Fibroblast of villous mesenchyme (primary cell): ENCODE results near the gene RNF208. TPM values are rescaled to one million over a fixed set of nuclear protein-coding genes. Genes with fewer than 3 reads are reported as not detected.

Experiments used
- DNase-seq: peaks from one replicate; pipeline ENCODE4 v3.0.0-alpha.2; 2010; ENCODE audit warnings: low read depth
- H3K4me3 ChIP-seq: 2 replicates; pipeline ENCODE4 v1.5.1; 2011; ENCODE audit warnings: low read depth, mild to moderate bottlenecking, low read length
- total RNA-seq: library from RNA; depleted of rRNA; stranded (reverse); fragments of >200 nt; gene quantifications from 2 replicates; pipeline ENCODE4 v1.2.3, GENCODE V29; 2012
- TF ChIP-seq, protein P1 (sequence below): IDR thresholded peaks from 2 replicates; pipeline ENCODE4 v1.5.1; 2012; ENCODE audit warnings: low read depth, mild to moderate bottlenecking, low read length; ENCODE audit not compliant: insufficient read depth

Gene RNF208
- total RNA-seq, 1 donor: under 0.01 TPM

DNA sequence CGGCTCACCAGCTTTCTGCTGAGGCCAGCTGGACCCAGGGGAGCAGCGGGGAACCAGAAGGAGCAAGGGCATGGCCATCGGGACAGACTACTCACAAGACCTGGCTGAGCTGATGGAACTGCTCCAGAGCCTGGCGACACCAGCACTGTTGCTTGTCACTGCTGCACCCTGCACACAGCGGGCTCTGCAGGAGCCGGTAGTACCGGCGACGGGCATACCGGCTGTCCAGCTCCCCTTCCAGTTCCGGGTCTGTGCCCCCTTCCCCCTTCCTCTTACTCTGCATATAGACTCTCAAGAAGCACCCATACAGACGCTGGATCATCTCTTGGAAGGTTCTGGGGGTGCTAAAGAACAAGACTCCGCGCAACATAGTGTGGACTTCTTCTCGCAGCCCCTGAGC lies 34.7 kb downstream of the RNF208 start:
- TF ChIP-seq, protein P1, sequence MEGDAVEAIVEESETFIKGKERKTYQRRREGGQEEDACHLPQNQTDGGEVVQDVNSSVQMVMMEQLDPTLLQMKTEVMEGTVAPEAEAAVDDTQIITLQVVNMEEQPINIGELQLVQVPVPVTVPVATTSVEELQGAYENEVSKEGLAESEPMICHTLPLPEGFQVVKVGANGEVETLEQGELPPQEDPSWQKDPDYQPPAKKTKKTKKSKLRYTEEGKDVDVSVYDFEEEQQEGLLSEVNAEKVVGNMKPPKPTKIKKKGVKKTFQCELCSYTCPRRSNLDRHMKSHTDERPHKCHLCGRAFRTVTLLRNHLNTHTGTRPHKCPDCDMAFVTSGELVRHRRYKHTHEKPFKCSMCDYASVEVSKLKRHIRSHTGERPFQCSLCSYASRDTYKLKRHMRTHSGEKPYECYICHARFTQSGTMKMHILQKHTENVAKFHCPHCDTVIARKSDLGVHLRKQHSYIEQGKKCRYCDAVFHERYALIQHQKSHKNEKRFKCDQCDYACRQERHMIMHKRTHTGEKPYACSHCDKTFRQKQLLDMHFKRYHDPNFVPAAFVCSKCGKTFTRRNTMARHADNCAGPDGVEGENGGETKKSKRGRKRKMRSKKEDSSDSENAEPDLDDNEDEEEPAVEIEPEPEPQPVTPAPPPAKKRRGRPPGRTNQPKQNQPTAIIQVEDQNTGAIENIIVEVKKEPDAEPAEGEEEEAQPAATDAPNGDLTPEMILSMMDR: no peak
- DNase-seq: no peak

DNA sequence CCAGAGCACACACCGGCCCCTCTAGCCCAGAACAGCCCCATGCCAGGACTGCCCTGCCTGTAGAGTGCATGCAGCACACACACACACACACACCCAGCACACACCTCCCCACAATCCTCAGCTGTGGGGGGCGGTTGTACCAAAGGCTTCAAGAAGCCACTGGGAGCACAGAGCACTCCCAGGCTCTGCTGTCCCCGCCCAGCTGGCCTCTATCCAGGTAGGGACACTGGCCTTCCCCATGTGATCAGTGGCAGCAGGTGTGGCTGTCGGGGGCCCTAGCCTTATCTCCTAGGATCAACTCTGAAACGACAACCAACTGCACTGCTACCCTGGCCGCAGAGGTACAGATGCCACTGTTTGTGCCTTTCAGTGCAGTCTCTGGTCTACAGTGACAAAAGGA lies 35.7 kb downstream of the RNF208 start:
- no peak overlapping the region for H3K4me3 ChIP-seq
- no peak for DNase-seq
- TF ChIP-seq, protein P1: no peak

More for the DNA sequence above, 34.7 kb downstream of the RNF208 start:
- H3K4me3 ChIP-seq: peak overlapping the region; percentile 88

DNA sequence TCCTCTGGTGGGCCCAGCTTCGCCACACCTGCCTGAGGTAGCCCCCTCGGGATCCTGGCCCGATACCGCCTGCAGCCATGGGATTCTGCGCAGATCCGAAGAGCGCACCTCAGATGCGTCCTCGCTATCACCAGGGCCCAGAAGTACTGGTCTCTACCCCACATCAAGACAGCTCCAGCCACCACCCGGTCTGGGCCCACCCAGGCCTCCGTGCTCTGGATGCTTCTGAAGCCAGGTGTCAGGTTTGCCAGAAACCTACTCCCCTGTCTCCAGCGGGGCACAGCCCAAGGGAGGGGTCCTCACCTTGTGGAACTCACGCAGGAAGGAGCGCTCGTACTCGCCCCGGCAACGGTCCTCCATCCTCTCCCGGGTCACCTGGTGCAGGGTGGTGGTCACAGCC lies 36.1 kb downstream of the RNF208 start:
- no peak for DNase-seq
- H3K4me3 ChIP-seq: no peak overlapping the region
- TF ChIP-seq, protein P1: no peak

DNA sequence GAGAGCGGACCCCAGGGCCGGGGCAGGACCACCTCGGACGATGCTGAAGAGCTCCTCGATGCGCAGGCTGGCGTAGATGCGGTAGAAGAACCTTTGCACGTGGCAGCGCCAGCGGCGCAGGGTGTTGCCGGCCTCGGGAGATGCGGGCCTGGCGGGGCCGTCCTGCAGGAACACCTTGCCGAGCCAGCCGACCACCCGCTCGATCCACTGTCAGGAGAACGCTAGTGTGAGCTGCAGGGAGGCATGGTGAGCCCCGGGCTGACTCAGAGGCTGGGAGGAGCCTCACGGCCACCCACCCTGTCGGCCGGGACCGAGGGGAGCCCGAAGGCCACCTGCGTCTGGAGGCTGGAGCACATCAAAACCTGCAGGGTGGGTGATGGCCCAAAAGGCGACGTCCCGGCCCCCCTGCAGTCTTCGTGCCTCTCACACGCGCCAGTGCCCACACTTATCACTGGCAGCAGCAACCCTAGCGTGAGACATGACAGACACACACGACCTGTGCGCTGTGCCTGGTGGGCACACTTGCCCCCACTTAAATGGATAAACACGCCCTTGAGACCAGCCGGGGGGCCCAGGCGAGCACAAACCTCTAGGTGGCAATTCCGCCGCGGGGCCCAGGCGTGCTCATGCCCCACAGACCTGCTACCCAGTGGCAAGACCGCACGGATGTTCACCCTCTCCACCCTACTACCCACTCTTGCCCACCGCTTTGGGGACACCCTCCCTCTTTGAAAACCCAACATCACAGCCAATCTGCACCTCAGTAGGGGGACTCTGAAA lies 37.0 kb downstream of the RNF208 start:
- DNase-seq: no peak
- TF ChIP-seq, protein P1: no peak
- H3K4me3 ChIP-seq: no peak overlapping the region

DNA sequence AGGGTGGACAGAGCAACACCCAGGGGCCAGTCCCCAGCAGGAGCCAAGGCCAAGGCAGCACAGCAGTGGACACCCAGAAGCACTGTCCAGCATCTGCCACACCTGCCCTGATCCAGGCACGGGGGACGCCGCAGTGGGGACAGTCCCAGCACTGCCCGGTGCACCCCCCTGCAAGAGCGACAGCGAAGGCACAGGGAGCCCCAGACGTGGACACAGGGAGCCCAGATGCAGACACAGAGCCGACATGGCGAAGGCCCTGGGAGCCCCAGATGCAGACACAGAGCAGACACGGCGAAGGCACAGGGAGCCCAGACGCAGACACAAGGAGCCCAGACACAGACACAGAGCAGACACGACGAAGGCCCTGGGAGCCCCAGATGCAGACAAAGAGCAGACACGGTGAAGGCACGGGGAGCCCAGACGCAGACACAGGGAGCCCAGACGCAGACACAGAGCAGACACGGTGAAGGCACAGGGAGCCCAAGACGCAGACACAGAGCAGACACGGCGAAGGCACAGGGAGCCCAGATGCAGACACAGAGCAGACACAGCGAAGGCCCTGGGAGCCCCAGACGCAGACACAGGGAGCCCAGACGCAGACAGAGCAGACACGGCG lies 38.0 kb downstream of the RNF208 start:
- DNase-seq: no peak
- TF ChIP-seq, protein P1: no peak

DNA sequence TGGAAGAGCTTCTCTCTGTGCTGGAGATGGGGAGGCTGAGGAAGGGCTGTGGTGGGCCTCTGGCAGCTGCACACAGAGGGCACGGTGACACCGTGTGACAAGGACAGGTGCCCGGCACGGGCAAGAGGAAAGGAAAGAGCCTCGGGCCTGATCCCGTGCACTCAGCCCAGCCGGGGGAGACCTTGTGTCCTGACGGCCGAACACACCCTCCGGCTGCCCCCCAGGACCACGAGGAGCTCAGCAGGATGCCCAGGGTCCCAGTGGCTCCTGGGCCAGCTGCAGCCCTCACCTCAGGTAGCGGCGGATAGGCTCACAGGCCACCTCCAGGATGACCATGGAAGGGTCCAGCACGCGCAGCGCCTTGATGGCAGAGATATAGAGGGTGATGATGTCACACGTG lies 39.2 kb downstream of the RNF208 start:
- no peak overlapping the region for H3K4me3 ChIP-seq
- TF ChIP-seq, protein P1: no peak
- no peak for DNase-seq

More for the DNA sequence above, 38.0 kb downstream of the RNF208 start:
- H3K4me3 ChIP-seq: no peak overlapping the region
